GM04503 (cell line): Measurements from ENCODE around the gene FREM3.
"Not testable (repeated sequence)": the region's sequence is repeated elsewhere in the genome, so short reads cannot be mapped to it uniquely, and the experiment has no call there.

ENCODE experiments used
- DNase-seq: peaks from one replicate; pipeline ENCODE4 v3.0.0-alpha.2; 2012; ENCODE audit warnings: low read depth

Gene FREM3

GRCh38 chr4:143581331-143581946 is 119.0 kb downstream of the FREM3 start:
- DNase-seq = no peak

DNA sequence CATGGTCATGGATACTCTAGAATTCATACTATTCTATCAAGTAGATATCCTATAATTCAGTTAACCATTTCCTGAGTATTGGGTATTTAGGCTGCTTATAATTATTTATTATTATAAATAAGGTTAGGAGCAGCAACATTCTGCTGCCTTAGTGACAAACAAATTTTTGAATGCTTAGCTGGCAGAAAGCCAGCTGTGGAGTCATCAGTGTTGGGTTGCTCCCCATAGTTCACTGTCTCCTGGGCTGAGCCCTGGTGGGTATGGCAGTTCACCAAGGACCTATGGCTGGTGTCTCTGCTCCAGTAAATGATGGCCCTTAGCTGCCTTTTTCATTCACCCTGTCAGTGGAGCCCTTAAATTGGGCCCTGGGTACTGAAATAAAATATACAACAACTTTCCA is 125.1 kb downstream of the FREM3 start:
- DNase-seq = no peak

- DNase-seq = no peak
These were observed 136.0 kb downstream of the FREM3 start for GRCh38 chr4:143564472-143564871.

DNA sequence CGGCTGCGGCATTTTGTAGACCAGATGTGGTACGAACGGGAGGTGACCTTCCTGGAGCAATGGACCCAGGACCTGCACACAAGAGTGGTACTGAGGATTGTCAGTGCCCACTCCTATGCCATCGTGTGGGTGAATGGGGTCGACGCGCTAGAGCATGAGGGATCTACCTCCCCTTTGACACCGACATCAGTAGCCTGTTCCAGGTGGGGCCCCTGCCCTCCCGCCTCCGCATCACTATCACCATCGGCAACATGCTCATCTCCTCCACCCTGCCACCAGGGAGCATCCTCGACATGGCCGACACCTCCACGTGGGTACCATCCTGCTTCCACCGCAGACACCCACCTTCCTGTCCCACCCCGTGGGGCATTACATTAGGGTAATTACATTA is 140.7 kb downstream of the FREM3 start:
- DNase-seq = no peak

DNA sequence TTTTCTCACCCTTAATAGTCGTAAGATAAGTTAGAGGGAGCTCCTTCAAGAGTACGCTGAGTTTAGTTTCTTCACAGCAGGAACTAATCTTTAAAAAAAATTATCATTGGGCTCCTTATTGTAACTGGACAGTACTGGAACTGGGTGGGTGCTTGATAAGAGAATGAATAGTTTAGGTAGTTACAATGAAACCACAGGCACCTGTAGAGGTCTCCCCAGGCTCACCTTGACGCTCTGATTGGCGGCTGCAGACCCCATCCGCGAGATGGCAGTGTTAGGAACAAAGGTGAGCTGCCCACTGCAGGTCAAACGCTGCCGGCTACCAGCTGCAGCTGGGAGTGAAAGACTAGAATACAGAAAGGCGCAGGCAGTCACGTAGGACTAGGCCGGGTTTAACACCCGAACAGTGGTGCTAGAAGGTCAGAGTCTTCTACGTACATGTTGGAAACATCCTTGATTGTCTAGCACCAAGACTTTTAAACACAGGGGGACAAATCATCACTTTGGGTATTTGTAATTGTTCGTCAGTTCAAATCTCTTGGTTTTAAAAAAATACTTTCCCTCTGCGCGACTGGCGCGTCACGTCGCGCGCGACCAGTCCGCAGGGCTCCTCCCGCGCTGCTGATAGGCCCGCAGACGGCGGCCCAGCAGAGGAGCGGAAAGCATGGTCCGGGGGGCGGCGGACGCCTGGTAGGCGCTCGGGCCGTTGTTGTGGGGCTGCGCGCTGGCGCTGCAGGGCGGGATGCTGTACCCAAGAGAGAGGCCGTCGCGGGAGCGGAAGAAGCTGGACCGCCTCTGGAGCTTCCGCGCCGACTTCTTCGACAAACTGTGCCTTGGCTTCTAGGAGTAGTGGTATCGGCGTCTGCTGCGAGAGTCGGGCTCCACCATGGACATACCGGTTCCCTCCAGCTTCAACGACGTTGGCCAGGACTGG is 141.4 kb downstream of the FREM3 start:
- DNase-seq = peak; percentile 21

DNA sequence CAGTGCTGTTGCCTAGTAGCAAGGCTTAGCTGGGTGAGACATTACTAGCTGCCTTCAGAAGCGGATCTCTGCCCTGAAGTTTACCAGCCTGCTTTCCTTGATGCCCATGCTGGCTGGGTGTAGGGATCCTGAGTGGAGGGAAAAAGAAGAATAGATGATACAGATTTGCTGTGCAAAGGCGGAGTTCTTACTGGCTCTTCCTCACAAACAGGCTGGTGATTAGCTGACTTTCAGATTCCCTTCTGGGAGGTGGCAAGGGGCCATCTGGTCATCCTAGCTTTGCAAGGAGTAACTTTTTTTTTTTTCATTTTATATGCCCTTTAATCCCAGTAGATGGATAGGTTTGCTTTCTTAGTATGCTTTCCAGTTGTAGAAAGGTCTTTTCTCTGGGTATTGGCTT is 142.2 kb downstream of the FREM3 start:
- DNase-seq = no peak

DNA sequence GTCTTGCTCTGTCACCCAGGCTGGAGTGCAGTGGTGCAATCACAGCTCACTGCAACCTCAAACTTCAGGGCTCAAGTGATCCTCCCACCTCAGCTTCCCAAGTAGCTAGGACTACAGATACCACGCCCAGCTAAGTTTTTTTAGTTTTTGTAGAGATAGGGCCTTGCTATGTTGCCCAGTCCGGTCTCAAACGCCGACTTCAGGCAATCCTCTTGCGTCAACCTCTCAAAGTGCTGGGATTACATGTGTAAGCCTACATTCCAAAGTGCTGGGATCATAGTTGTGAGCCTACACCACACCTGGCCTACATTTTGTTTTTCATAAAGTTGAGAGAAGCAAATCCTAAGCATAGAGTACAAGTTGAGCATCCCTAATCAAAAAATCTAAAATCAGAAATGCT is 144.8 kb downstream of the FREM3 start:
- DNase-seq = no peak

GRCh38 chr4:143554728-143555597 is 145.5 kb downstream of the FREM3 start:
- DNase-seq = no peak

DNA sequence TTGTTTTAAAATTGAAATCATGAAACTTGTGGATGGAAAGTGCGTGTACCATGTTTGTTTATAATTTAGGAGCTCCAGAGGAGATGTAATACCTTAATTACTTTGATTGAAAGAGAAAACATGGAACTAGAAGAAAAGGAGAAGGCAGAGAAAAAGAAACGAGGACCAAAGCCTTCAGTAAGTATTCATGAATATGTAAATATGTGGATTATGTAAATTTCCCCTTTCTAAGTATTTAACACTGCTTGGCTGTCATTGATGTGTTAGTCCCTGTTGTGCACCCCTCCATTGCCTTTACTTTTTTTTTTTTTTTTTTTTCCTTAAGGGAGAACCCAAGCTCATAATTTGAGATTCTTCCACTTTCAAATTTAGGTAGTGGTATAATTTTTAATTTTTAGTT is 150.5 kb downstream of the FREM3 start:
- DNase-seq = no peak

DNA sequence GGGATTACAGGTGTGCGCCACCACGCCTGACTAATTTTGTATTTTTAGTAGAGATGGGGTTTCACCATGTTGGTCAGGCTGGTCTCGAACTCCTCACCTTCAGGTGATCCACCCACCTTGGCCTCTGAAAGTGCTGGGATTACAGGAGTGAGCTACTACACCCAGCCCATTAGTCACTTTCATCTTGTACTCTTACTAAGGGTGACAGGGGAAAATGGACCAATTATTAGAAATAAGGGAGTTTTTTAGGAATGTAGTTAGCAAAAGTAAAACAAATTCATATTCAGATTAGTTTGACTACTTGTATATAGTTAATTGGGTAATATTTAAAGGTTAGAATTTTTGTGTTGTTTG is 160.8 kb downstream of the FREM3 start:
- DNase-seq = no peak

DNA sequence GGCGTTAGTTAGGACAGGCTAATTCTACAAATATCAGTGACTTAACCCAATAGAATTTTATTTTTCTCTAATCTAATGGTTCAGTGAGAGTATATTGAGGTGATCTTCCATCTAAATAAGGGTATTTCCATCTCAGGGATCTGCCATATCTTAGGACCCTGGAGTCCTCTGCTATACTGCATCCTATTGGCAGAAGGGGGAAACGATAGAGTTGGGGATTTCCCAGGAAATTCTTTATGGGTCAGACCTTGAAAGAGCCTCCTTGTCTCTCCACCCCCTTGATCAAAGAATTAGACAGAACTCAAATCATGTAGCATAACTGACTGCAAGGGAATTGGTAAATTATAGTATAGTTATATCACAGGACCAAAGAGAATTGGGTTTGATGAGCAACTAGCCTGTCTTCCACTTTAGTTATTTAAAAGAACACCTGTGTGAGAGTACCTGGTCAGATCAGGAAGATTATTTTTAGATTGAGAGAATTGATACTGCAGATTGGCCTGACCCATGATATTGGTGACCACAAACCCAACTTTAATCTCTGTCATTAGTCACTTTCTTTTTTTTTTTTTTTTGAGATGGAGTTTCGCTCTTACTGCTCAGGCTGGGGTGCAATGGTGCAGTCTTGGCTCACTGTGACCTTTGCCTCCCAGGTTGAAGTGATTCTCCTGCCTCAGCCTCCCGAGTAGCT is 161.4 kb downstream of the FREM3 start:
- DNase-seq = no peak

DNA sequence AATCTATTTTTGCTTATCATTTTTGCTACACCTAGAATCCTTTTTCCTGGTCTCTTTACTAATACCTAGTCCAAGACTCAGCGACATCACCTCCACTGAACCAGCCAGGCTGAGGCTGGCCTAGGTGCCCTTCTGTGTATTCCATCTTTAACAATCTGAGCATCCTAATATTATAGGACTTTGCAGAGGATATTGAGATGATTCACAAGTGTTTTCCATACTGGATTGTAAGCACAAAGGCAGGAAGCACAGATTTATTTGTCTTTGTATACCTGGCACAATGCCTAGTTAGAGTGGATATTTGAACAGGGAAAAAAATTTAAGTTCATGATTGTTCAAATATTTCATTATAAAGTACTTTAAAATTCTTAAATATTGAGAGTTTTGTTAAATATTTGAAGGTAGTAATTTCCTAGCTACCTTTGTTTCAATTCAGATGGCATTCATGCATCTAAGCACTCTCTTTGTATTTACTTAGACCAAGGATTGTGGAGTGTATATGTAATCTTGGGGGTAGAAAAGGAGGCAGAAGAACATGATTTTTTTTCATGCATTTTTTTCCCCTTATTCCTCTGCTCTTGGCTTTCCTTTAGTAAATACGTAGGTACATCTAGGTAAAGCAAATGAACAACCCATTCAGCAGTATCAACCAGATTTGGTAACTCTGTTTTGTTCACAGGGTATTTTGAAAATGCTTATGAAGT is 168.5 kb downstream of the FREM3 start:
- DNase-seq = no peak

- no peak for DNase-seq
These were observed 169.1 kb downstream of the FREM3 start for GRCh38 chr4:143531380-143531779.

- DNase-seq = not testable (repeated sequence)
These were observed 172.4 kb downstream of the FREM3 start for GRCh38 chr4:143528046-143528445.
